ENCODE results near the gene CMBL. TPM values are rescaled to one million over a fixed set of nuclear protein-coding genes. Genes with fewer than 3 reads are reported as not detected.
A peak's percentile ranks its signal among the peaks of the same experiment; 100 is the strongest.
"Not testable (repeated sequence)": the region's sequence is repeated elsewhere in the genome, so short reads cannot be mapped to it uniquely, and the experiment has no call there.

Gene CMBL
- total and polyA plus RNA-seq, 2 experiments from 2014 or later = 1.3 to 3.9 TPM

DNA sequence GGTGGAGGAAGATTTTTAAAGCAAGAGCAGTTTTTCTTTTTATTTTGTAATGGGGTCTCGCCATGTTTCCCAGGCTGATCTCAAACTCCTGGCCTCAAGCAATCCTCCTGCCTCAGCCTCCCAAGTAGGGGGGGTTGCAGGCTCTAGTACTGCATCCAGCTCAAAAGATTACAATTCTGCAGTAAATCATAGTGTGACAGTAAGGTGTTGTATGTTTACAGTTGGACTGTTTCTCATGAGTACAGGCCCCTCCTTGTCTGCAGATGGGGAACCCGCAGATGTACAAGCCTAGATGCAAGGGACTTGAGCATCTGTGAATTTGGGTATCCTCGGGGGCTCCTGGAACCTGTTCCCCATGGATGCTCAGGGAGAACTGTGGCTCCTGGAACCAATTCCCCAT, 54.3 kb downstream of the CMBL start:
- H3K27me3 ChIP-seq = no peaks in the 10 kb centered on the region
- no peak for DNase-seq (ENCODE audit: low read depth in 1 of 2, low spot score in 1 of 2)
- H3K9me3 ChIP-seq (ENCODE audit: low read depth) = no peaks in the 10 kb centered on the region
- TF ChIP-seq CTCF (IDR thresholded peaks at IDR 0.05; ENCODE audit: low read depth, low read length) = no peak
- H3K27ac ChIP-seq = no peak overlapping the region
- peaks cover 39% of the 10 kb centered on the region for H3K36me3 ChIP-seq
- H3K4me3 ChIP-seq = no peak overlapping the region
- peaks cover 17% of the 10 kb centered on the region for H3K4me1 ChIP-seq (ENCODE audit: low read depth)

GRCh38 chr5:10251405-10251804, 56.3 kb downstream of the CMBL start:
- Histone ChIP-seq H3K27ac (no peak overlapping the region), H3K9me3 (ENCODE audit: low read depth) (no peaks in the 10 kb centered on the region), H3K27me3 (no peaks in the 10 kb centered on the region), H3K4me1 (ENCODE audit: low read depth) (peaks cover 19% of the 10 kb centered on the region), H3K36me3 (peaks cover 20% of the 10 kb centered on the region), H3K4me3 (peak overlapping the region; percentile 86)
- no peak for DNase-seq (ENCODE audit: low read depth in 1 of 2, low spot score in 1 of 2)
- TF ChIP-seq CTCF (IDR thresholded peaks at IDR 0.05; ENCODE audit: low read depth, low read length) = no peak

DNA sequence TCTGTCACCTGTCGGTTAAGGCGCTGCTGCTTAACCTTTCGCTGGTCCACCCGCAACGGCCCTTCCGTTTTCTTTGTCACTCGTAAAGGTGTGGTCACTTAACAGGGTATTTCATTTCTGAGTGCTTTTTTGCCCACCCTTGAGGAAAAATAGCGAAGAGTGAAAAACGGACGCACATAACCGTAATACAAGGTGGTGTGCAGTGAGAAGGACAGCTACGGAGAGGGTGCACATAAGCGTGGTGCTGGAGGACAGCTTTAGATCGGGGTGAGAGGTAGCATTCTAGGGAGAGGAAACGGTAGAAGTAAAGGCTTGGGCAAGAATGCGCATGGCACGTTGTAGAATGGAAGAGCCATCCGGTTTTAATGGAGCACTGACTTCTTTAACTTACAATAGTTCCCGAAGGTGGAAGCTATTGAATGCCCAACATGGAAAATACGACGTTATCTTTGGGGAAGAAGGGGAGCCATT, 56.9 kb downstream of the CMBL start:
- DNase-seq (ENCODE audit: low read depth in 1 of 2, low spot score in 1 of 2) = peak; percentile 42 to 43
- Histone ChIP-seq H3K27ac (peak overlapping the region; percentile 98), H3K9me3 (ENCODE audit: low read depth) (no peaks in the 10 kb centered on the region), H3K4me1 (ENCODE audit: low read depth) (peaks cover 19% of the 10 kb centered on the region), H3K4me3 (peak overlapping the region; percentile 86), H3K27me3 (no peaks in the 10 kb centered on the region), H3K36me3 (peaks cover 15% of the 10 kb centered on the region)
- TF ChIP-seq CTCF (IDR thresholded peaks at IDR 0.05; ENCODE audit: low read depth, low read length) = no peak

GRCh38 chr5:10249948-10250805, 57.5 kb downstream of the CMBL start, which contains the start of gene CCT5:
TSS of gene CCT5 (plus strand) at chr5:10250280. CDS start at chr5:10250341, 61 bp downstream.
- TF ChIP-seq CTCF (IDR thresholded peaks at IDR 0.05; ENCODE audit: low read depth, low read length) = no peak
- Histone ChIP-seq H3K9me3 (ENCODE audit: low read depth) (no peaks in the 10 kb centered on the region), H3K27ac (peak within 1 kb of the TSS; percentile 98), H3K4me3 (peak within 1 kb of the TSS; percentile 86), H3K4me1 (ENCODE audit: low read depth) (peaks cover 19% of the 10 kb centered on the region), H3K36me3 (peaks cover 8% of the 10 kb centered on the region), H3K27me3 (no peaks in the 10 kb centered on the region)
- DNase-seq (ENCODE audit: low read depth in 1 of 2, low spot score in 1 of 2) = peak; percentile 98 to 99

- peaks cover 19% of the 10 kb centered on the region for H3K4me1 ChIP-seq (ENCODE audit: low read depth)
- peak overlapping the region; percentile 86 for H3K4me3 ChIP-seq
- no peak for DNase-seq (ENCODE audit: low read depth in 1 of 2, low spot score in 1 of 2)
- no peaks in the 10 kb centered on the region for H3K9me3 ChIP-seq (ENCODE audit: low read depth)
- no peaks in the 10 kb centered on the region for H3K27me3 ChIP-seq
- H3K36me3 ChIP-seq = no peaks in the 10 kb centered on the region
- peak overlapping the region; percentile 98 for H3K27ac ChIP-seq
- no peak for TF ChIP-seq CTCF (IDR thresholded peaks at IDR 0.05; ENCODE audit: low read depth, low read length)
These were observed 59.1 kb downstream of the CMBL start for GRCh38 chr5:10248378-10249260.

- not testable (repeated sequence) for H3K27ac ChIP-seq; H3K9me3 ChIP-seq (ENCODE audit: low read depth); H3K27me3 ChIP-seq; DNase-seq (ENCODE audit: low read depth in 1 of 2, low spot score in 1 of 2); H3K4me3 ChIP-seq; H3K36me3 ChIP-seq
- H3K4me1 ChIP-seq (ENCODE audit: low read depth) = peaks cover 19% of the 10 kb centered on the region
These were observed 60.5 kb downstream of the CMBL start for GRCh38 chr5:10247217-10247616.

Data from cardiac muscle cell (in vitro differentiated cells and primary cell).